ENCODE results near the gene BCAS3. TPM values are rescaled to one million over a fixed set of nuclear protein-coding genes. Genes with fewer than 3 reads are reported as not detected.

The BCAS3 gene
- total RNA-seq, 2 experiments from 2014 or later, result 7.2 to 7.5 TPM

GRCh38 chr17:61362852-61363600 lies 685.4 kb downstream of the BCAS3 start:
- H3K36me3 Mint-ChIP-seq (ENCODE audit: low read depth), result no peaks in the 10 kb centered on the region
- no peak overlapping the region for H3K4me3 Mint-ChIP-seq
- H3K27ac Mint-ChIP-seq, result no peak overlapping the region
- no peaks in the 10 kb centered on the region for H3K4me1 Mint-ChIP-seq (ENCODE audit: low read depth)
- no peaks in the 10 kb centered on the region for H3K27me3 Mint-ChIP-seq (ENCODE audit: low read depth)
- no peak for DNase-seq
- no peaks in the 10 kb centered on the region for H3K9me3 Mint-ChIP-seq
- intact Hi-C loops (cut with micrococcal nuclease), result no loop called here
- CTCF ChIA-PET, result interaction anchor here (0.6 kb wide), 1 partner anchor 50 kb away, joined by 3 read pairs; no protein-coding TSS in a partner anchor

- DNase-seq, result no peak
- H3K27ac Mint-ChIP-seq, result no peak overlapping the region
- H3K36me3 Mint-ChIP-seq (ENCODE audit: low read depth), result no peaks in the 10 kb centered on the region
- CTCF ChIA-PET, result interaction anchor here (0.6 kb wide), 1 partner anchor 50 kb away, joined by 3 read pairs; no protein-coding TSS in a partner anchor
- no peaks in the 10 kb centered on the region for H3K27me3 Mint-ChIP-seq (ENCODE audit: low read depth)
- H3K4me1 Mint-ChIP-seq (ENCODE audit: low read depth), result no peaks in the 10 kb centered on the region
- no peaks in the 10 kb centered on the region for H3K9me3 Mint-ChIP-seq
- H3K4me3 Mint-ChIP-seq, result no peak overlapping the region
- intact Hi-C loops (cut with micrococcal nuclease), result no loop called here
Measured at GRCh38 chr17:61363601-61364462, 686.2 kb downstream of the BCAS3 start.

DNA sequence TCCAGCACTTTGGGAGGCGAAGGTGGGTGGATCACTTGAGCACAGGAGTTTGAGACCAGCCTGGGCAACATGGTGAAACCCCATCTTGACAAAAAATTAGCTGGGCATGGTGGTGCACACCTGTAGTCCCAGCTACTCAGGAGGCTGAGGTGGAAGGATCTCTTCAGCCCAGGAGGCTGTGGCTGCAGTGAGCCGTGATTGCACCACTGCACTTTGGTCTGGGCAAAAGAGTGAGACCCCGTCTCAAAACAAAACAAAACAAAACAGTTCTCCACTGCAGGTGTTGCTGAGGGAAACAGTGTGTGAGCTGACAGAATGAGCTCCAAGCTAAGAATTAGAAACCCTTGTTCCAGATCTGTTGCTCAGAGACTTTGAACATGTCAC lies 686.8 kb downstream of the BCAS3 start:
- Mint-ChIP-seq H3K9me3 (no peaks in the 10 kb centered on the region), H3K27me3 (ENCODE audit: low read depth) (no peaks in the 10 kb centered on the region), H3K4me1 (ENCODE audit: low read depth) (no peaks in the 10 kb centered on the region), H3K4me3 (no peak overlapping the region), H3K36me3 (ENCODE audit: low read depth) (no peaks in the 10 kb centered on the region), H3K27ac (no peak overlapping the region)
- DNase-seq, result no peak
- intact Hi-C loops (cut with micrococcal nuclease), result no loop called here
- CTCF ChIA-PET, result no interaction called here

DNA sequence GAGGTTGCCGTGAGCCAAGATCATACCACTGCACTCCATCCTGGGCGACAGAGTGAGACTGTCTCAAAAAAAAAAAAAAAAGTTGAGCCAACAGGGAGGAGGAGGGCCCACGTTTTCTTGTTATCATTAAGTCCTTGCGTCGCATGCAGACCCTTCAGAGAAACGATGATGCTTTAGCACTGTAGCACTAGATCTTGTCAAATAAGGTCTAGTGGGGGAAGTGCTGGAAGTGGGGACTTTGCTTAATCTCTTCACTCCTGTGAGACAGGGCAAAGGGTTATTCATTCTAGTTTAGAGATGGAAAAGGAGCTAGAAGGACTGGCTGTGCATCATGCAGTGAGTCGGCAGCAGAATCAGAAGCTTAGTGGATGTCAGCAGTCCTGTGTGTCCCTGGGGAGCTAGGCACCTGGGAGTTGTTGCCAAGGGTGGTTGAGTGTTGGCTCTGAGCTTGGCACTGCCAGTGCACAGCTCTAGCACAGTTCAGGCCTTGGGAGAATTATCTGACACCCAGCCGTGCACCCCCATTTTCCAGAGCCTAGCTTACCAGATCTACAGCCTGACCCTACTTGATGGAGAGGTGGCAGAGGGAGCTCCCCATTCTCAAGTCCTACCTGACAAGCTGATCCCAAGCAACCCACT lies 688.5 kb downstream of the BCAS3 start:
- Mint-ChIP-seq H3K27me3 (ENCODE audit: low read depth) (no peaks in the 10 kb centered on the region), H3K27ac (no peak overlapping the region), H3K9me3 (no peaks in the 10 kb centered on the region), H3K4me1 (ENCODE audit: low read depth) (no peaks in the 10 kb centered on the region), H3K36me3 (ENCODE audit: low read depth) (no peaks in the 10 kb centered on the region), H3K4me3 (no peak overlapping the region)
- CTCF ChIA-PET, result interaction anchor here (1.9 kb wide), 1 partner anchor 646 kb away, joined by 5 read pairs; no protein-coding TSS in a partner anchor
- intact Hi-C loops (cut with micrococcal nuclease), result no loop called here
- no peak for DNase-seq

- intact Hi-C loops (cut with micrococcal nuclease), result no loop called here
- CTCF ChIA-PET, result interaction anchor here (0.6 to 1.9 kb wide), 2 partner anchors 131 to 646 kb away, joined by 5 to 7 read pairs; no protein-coding TSS in a partner anchor
- Mint-ChIP-seq H3K4me1 (ENCODE audit: low read depth) (no peaks in the 10 kb centered on the region), H3K9me3 (no peaks in the 10 kb centered on the region), H3K36me3 (ENCODE audit: low read depth) (no peaks in the 10 kb centered on the region), H3K27ac (no peak overlapping the region), H3K27me3 (ENCODE audit: low read depth) (no peaks in the 10 kb centered on the region), H3K4me3 (no peak overlapping the region)
- no peak for DNase-seq
Measured at GRCh38 chr17:61366715-61367413, 689.2 kb downstream of the BCAS3 start.

- DNase-seq, result no peak
- CTCF ChIA-PET, result interaction anchor here (1.9 kb wide), 1 partner anchor 648 kb away, joined by 5 read pairs; no protein-coding TSS in a partner anchor
- H3K4me3 Mint-ChIP-seq, result no peak overlapping the region
- no peaks in the 10 kb centered on the region for H3K36me3 Mint-ChIP-seq (ENCODE audit: low read depth)
- intact Hi-C loops (cut with micrococcal nuclease), result no loop called here
- H3K27ac Mint-ChIP-seq, result no peak overlapping the region
- no peaks in the 10 kb centered on the region for H3K4me1 Mint-ChIP-seq (ENCODE audit: low read depth)
- H3K9me3 Mint-ChIP-seq, result no peaks in the 10 kb centered on the region
- H3K27me3 Mint-ChIP-seq (ENCODE audit: low read depth), result no peaks in the 10 kb centered on the region
Measured at GRCh38 chr17:61368049-61368831, 690.6 kb downstream of the BCAS3 start.

DNA sequence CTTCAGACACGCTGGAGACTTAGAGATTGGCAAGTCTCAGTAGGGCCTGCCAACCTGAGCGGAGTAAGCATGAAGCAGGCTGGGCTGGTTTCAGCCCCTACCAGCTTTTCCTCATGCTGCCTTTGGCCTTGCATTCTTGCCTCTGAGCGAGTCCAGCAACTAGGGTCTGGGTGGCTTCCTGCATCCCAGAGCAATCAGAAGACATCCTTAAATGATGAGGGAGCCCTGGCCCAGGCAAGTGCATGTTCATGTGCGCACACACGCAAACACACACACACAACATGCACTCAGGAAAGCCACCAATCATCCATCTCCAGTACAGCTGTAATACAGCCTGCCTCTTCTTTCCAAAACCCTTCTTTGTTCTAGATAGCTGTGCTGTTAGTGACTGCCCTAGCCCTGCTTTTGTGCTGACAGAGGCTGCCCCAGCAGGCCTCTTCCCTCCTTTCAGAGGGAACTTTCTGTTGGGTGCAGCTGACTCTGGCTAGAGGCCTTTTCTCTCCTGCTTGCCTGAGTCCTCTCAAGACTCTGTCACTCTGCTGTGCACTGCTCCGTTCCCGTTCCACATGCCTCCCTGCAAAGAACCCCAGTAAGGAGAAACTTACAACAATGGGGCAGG lies 691.3 kb downstream of the BCAS3 start:
- no peaks in the 10 kb centered on the region for H3K27me3 Mint-ChIP-seq (ENCODE audit: low read depth)
- no peak overlapping the region for H3K4me3 Mint-ChIP-seq
- CTCF ChIA-PET, result no interaction called here
- no peaks in the 10 kb centered on the region for H3K4me1 Mint-ChIP-seq (ENCODE audit: low read depth)
- no peak for DNase-seq
- no peak overlapping the region for H3K27ac Mint-ChIP-seq
- intact Hi-C loops (cut with micrococcal nuclease), result no loop called here
- no peaks in the 10 kb centered on the region for H3K9me3 Mint-ChIP-seq
- no peaks in the 10 kb centered on the region for H3K36me3 Mint-ChIP-seq (ENCODE audit: low read depth)

GRCh38 chr17:61369751-61370150 lies 692.1 kb downstream of the BCAS3 start:
- Mint-ChIP-seq H3K27me3 (ENCODE audit: low read depth) (no peaks in the 10 kb centered on the region), H3K36me3 (ENCODE audit: low read depth) (no peaks in the 10 kb centered on the region), H3K9me3 (no peaks in the 10 kb centered on the region), H3K27ac (no peak overlapping the region), H3K4me1 (ENCODE audit: low read depth) (no peaks in the 10 kb centered on the region), H3K4me3 (no peak overlapping the region)
- intact Hi-C loops (cut with micrococcal nuclease), result no loop called here
- DNase-seq, result no peak
- CTCF ChIA-PET, result no interaction called here

GRCh38 chr17:61371179-61371578 lies 693.5 kb downstream of the BCAS3 start:
- intact Hi-C loops (cut with micrococcal nuclease), result no loop called here
- Mint-ChIP-seq H3K27ac (no peak overlapping the region), H3K36me3 (ENCODE audit: low read depth) (no peaks in the 10 kb centered on the region), H3K9me3 (no peaks in the 10 kb centered on the region), H3K4me1 (ENCODE audit: low read depth) (no peaks in the 10 kb centered on the region), H3K27me3 (ENCODE audit: low read depth) (no peaks in the 10 kb centered on the region), H3K4me3 (no peak overlapping the region)
- no peak for DNase-seq
- CTCF ChIA-PET, result interaction anchor here (1.0 kb wide), 1 partner anchor 10 kb away, joined by 3 read pairs; no protein-coding TSS in a partner anchor

DNA sequence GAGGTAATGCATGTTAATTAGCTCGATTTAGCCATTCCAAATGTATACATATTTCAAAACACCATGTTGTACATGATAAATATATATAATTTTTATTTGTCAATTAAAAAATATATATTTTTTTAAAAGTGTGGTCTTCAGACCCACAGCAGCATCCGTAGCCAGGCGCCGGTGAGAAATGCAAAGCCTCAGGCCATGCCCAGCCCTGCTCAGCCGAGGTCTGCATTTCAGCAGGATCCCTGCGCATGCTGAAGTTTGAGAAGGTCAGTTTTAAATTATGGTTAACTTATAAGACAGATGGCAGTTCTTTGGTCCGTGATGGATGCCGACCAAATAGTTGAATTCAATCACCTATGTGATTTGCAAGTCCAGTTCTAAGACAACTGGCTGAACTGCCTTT lies 694.0 kb downstream of the BCAS3 start:
- DNase-seq, result no peak
- H3K36me3 Mint-ChIP-seq (ENCODE audit: low read depth), result no peaks in the 10 kb centered on the region
- H3K4me1 Mint-ChIP-seq (ENCODE audit: low read depth), result no peaks in the 10 kb centered on the region
- CTCF ChIA-PET, result interaction anchor here (1.0 kb wide), 1 partner anchor 10 kb away, joined by 3 read pairs; no protein-coding TSS in a partner anchor
- no peaks in the 10 kb centered on the region for H3K27me3 Mint-ChIP-seq (ENCODE audit: low read depth)
- no peak overlapping the region for H3K27ac Mint-ChIP-seq
- H3K4me3 Mint-ChIP-seq, result no peak overlapping the region
- no peaks in the 10 kb centered on the region for H3K9me3 Mint-ChIP-seq
- intact Hi-C loops (cut with micrococcal nuclease), result no loop called here

- CTCF ChIA-PET, result no interaction called here
- Mint-ChIP-seq H3K36me3 (ENCODE audit: low read depth) (no peaks in the 10 kb centered on the region), H3K4me1 (ENCODE audit: low read depth) (no peaks in the 10 kb centered on the region), H3K9me3 (no peaks in the 10 kb centered on the region), H3K27ac (no peak overlapping the region), H3K27me3 (ENCODE audit: low read depth) (no peaks in the 10 kb centered on the region), H3K4me3 (no peak overlapping the region)
- no peak for DNase-seq
- intact Hi-C loops (cut with micrococcal nuclease), result no loop called here
Measured at GRCh38 chr17:61372436-61372835, 694.8 kb downstream of the BCAS3 start.

All from activated naive CD4-positive, alpha-beta T cell treated with anti-CD3 and anti-CD28 coated beads for 36 hours (primary cell).